ENCODE results near the gene UBL3.
A peak's percentile ranks its signal among the peaks of the same experiment; 100 is the strongest.

UBL3 gene

DNA sequence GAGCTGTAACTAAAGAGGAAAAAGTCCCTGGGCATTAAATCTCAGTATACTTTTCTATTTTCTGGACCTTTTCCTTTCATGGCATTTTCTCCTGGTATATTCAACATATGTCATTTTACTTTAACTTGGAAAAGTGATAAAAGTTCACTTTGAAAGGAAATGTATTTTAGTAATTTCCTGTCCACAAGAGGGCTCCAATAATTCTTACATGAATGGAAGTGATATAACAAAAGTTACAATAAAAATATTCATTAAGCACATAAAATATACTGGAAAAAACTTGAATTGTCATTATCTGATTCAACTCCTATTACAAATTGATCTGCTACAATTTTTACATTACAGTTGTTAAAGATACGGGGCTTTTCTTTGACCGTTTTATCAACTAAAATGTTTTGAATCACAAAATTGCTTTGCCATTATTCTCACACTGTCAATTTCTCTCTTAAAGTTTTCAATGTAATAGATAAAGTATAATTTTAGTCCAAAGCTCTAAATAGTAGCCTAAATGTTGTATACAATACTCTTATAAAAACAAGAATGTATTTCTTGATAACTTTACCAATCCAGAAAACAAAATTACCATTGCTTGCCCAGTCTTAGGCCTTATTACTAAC lies 4.9 kb downstream of the UBL3 start:
- peaks cover 0 to 41% (median 12%) of the 10 kb centered on the region in 4 donors for H3K4me1 ChIP-seq
- no peak overlapping the region for H3K4me3 ChIP-seq
- DNase-seq, result no peak
- H3K36me3 ChIP-seq, result no peaks in the 10 kb centered on the region
- no peaks in the 10 kb centered on the region for H3K9me3 ChIP-seq
- no peaks in the 10 kb centered on the region for H3K27me3 ChIP-seq
- intact Hi-C loops (cut with DNase I; ENCODE audit: low total_unique reads), result no loop called here
- H3K27ac ChIP-seq, result peak overlapping the region in 1 of 2 donors; percentile 5
- TF ChIP-seq, protein P1, sequence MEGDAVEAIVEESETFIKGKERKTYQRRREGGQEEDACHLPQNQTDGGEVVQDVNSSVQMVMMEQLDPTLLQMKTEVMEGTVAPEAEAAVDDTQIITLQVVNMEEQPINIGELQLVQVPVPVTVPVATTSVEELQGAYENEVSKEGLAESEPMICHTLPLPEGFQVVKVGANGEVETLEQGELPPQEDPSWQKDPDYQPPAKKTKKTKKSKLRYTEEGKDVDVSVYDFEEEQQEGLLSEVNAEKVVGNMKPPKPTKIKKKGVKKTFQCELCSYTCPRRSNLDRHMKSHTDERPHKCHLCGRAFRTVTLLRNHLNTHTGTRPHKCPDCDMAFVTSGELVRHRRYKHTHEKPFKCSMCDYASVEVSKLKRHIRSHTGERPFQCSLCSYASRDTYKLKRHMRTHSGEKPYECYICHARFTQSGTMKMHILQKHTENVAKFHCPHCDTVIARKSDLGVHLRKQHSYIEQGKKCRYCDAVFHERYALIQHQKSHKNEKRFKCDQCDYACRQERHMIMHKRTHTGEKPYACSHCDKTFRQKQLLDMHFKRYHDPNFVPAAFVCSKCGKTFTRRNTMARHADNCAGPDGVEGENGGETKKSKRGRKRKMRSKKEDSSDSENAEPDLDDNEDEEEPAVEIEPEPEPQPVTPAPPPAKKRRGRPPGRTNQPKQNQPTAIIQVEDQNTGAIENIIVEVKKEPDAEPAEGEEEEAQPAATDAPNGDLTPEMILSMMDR (IDR thresholded peaks at IDR 0.05), result peak; percentile 34

DNA sequence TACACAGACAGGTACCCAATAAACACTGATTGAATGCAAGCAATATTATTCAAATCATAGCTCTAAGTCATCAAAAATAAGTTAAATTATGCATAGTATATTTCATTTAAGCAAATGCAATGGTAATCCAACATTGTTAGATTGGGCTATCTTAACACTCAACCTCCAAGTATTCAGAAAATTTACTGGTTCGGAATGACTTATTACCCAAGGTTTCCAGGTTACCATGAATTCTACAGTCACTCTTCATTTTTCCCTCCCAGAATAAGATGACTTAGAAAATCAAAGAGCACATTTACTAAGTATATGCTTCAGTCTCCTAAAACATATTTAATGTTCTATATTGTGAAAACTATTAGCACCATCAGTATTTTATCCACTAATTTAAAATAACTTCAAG lies 6.0 kb downstream of the UBL3 start:
- Histone ChIP-seq H3K9me3 (no peaks in the 10 kb centered on the region), H3K4me1 (peaks cover 0 to 42% (median 12%) of the 10 kb centered on the region in 4 donors), H3K36me3 (no peaks in the 10 kb centered on the region), H3K27ac (no peak overlapping the region), H3K4me3 (no peak overlapping the region), H3K27me3 (no peaks in the 10 kb centered on the region)
- no peak for DNase-seq
- intact Hi-C loops (cut with DNase I; ENCODE audit: low total_unique reads), result no loop called here
- TF ChIP-seq, protein P1 (IDR thresholded peaks at IDR 0.05), result no peak

DNA sequence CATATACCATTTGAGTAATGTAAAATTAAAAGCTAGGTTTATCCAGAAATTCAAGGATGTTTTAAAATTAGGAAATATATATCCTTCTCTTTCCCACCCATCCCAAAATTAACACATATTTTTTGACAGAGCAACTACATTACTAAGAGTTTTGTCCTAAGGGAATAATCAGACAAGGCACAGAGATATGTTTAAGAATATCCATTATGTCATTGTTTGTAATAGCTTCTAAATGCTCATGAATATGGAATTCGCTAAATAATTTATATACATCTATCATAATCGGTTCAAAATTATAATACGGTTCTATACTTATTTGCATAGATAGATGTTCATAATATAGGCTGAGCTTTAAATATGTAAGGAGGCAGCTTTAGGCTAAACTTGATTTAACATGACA lies 9.8 kb downstream of the UBL3 start:
- intact Hi-C loops (cut with DNase I; ENCODE audit: low total_unique reads), result no loop called here
- Histone ChIP-seq H3K27ac (no peak overlapping the region), H3K4me1 (peaks cover 0 to 58% (median 10%) of the 10 kb centered on the region in 4 donors), H3K36me3 (no peaks in the 10 kb centered on the region), H3K9me3 (no peaks in the 10 kb centered on the region), H3K4me3 (no peak overlapping the region), H3K27me3 (no peaks in the 10 kb centered on the region)
- TF ChIP-seq, protein P1 (IDR thresholded peaks at IDR 0.05), result no peak
- no peak for DNase-seq

DNA sequence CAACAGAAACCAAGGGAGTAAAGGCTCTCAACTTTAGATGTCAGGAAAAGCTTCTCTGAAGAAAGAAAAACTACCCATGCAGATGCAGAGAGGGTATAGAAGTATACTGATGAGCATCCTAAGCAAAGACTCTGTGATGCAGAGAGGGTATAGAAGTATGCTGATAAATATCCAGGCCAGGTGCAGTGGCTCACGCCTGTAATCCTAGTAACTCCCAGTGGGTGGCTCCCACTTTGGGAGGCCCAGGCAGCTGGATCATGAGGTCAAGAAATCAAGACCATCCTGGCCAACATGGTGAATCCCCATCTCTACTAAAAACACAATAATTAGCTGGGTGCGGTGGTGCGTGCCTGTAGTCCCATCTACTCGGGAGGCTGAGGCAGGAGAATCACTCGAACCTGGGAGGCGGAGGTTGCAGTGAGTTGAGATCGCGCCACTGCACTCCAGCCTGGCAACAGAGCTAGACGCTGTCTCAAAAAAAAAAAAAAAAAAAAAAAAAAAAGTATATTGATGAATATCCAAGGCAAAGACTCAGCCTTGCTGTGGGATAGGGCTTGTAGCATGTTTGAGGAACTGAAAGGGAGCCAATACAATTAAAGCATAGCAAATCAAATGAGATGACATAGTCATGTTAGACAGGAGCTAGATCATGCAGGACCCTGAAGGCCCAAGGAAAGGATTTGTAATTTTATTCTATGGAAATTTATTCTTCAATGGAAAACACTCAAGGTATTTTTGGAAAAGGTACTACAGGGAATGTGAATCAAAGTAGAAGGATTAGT lies 14.9 kb downstream of the UBL3 start:
- Histone ChIP-seq H3K9me3 (no peaks in the 10 kb centered on the region), H3K27me3 (no peaks in the 10 kb centered on the region), H3K4me1 (peaks cover 0 to 52% (median 3%) of the 10 kb centered on the region in 4 donors), H3K4me3 (no peak overlapping the region), H3K27ac (no peak overlapping the region), H3K36me3 (no peaks in the 10 kb centered on the region)
- DNase-seq, result no peak
- TF ChIP-seq, protein P1 (IDR thresholded peaks at IDR 0.05), result no peak
- intact Hi-C loops (cut with DNase I; ENCODE audit: low total_unique reads), result no loop called here

DNA sequence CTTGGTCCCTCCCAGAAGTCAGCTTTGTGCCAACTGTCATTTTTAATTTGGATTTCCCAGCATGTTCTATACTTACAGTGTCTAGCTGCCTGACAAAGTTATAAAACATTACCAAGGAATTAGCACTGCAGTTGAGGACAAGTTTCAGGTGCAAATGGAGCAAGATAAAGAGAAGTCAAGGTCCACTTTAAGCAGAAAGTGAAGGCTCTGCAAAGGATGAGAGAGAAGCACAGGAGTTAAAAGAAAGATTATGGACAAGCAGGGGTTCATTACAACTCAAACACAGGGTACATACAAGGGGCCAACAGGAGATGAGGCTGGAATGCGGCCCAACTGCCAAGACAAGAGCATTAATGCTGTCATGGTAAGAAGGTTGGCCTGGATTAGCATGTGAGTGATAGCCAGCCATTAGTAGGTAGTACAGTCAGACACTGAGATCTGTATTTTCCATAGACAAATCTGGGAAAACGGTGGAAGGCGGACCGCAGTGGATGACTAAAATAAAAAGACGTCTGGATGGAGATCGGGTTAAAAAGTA lies 17.6 kb downstream of the UBL3 start:
- DNase-seq, result no peak
- TF ChIP-seq, protein P1 (IDR thresholded peaks at IDR 0.05), result no peak
- Histone ChIP-seq H3K36me3 (no peaks in the 10 kb centered on the region), H3K27me3 (no peaks in the 10 kb centered on the region), H3K4me1 (peaks cover 0 to 37% (median 3%) of the 10 kb centered on the region in 4 donors), H3K9me3 (no peaks in the 10 kb centered on the region), H3K27ac (no peak overlapping the region), H3K4me3 (no peak overlapping the region)
- intact Hi-C loops (cut with DNase I; ENCODE audit: low total_unique reads), result no loop called here
